Measurements from ENCODE around the gene KCNG1.

Gene KCNG1

DNA sequence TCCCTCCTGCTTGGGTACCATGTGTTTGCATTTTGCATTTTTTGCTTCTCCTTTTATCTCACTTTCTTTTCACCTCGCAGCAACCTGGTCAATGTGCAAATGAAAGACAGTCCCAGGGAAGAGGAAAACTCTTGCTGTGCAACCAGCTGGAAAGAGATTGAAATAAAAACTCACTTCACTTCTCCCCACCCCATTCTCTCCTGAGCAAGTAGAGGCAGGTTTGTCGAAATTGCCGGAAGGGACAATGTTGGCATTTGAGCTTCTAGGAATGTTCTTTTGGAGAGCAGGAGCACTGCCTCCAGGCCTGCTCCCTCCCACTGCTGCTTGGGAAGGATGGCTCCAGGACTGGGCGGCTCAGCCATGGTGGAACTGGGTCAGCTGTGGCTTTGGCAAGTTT lies 30.6 kb downstream of the KCNG1 start:
- Histone ChIP-seq H3K4me1 (ENCODE audit: control extremely low read depth in 1 of 4, control insufficient read depth in 4 of 4, insufficient read depth in 4 of 4, low read length in 3 of 4) (no peaks in the 10 kb centered on the region), H3K36me3 (ENCODE audit: control insufficient read depth in 4 of 4, insufficient read depth in 4 of 4, low read length in 3 of 4) (no peaks in the 10 kb centered on the region), H3K27ac (ENCODE audit: insufficient read depth in 1 of 2, low read depth in 1 of 2, low read length in 2 of 2, poor library complexity in 1 of 2, severe bottlenecking in 2 of 2) (no peak overlapping the region), H3K9me3 (ENCODE audit: control extremely low read depth in 1 of 5, control insufficient read depth in 4 of 5, insufficient read depth in 2 of 5, low read depth in 1 of 5, low read length in 4 of 5) (no peaks in the 10 kb centered on the region), H3K27me3 (replicated peaks in 2 of 5; ENCODE audit: control insufficient read depth in 4 of 5, insufficient read depth in 5 of 5, low read length in 4 of 5) (peaks cover 0 to 18% (median 15%) of the 10 kb centered on the region in 5 experiments), H3K4me3 (ENCODE audit: control insufficient read depth in 1 of 7, extremely low read depth in 1 of 7, insufficient read depth in 4 of 7, low read depth in 2 of 7, low read length in 6 of 7) (no peak overlapping the region)
- WGBS (ENCODE audit: insufficient coverage) = 50% methylated on average over 1 of the region's 4 CpGs
- ChIA-PET POLR2A (no interaction called here), CTCF (interaction anchor here (0.6 to 7.8 kb wide), 8 partner anchors 11 to 596 kb away, joined by 3 to 66 read pairs (median 4); no protein-coding TSS in a partner anchor)
- DNase-seq = no peak

DNA sequence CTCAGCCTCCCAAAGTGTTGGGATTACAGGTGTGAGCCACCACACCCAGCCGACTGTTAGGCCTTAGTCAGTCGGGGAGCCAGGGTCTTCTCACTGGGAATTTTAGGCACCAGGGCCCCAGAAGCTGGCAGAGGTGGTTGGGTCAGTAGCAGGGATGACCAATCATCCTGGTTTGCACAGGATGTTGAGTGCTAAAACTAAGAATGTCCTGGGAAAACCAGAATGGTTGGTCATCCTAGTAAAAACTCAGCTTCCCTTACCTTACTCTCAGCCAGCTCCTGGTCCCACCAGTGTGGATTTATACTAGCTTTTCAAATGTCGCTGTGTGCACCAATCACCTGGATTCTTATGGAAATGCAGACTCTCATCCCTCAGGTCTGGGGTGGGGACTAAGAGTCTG lies 31.8 kb downstream of the KCNG1 start:
- Histone ChIP-seq H3K27ac (ENCODE audit: insufficient read depth in 1 of 2, low read depth in 1 of 2, low read length in 2 of 2, poor library complexity in 1 of 2, severe bottlenecking in 2 of 2) (no peak overlapping the region), H3K27me3 (replicated peaks in 2 of 5; ENCODE audit: control insufficient read depth in 4 of 5, insufficient read depth in 5 of 5, low read length in 4 of 5) (peaks cover 5 to 13% (median 12%) of the 10 kb centered on the region in 5 experiments), H3K36me3 (ENCODE audit: control insufficient read depth in 4 of 4, insufficient read depth in 4 of 4, low read length in 3 of 4) (no peaks in the 10 kb centered on the region), H3K4me3 (ENCODE audit: control insufficient read depth in 1 of 7, extremely low read depth in 1 of 7, insufficient read depth in 4 of 7, low read depth in 2 of 7, low read length in 6 of 7) (no peak overlapping the region), H3K4me1 (ENCODE audit: control extremely low read depth in 1 of 4, control insufficient read depth in 4 of 4, insufficient read depth in 4 of 4, low read length in 3 of 4) (no peaks in the 10 kb centered on the region), H3K9me3 (ENCODE audit: control extremely low read depth in 1 of 5, control insufficient read depth in 4 of 5, insufficient read depth in 2 of 5, low read depth in 1 of 5, low read length in 4 of 5) (no peaks in the 10 kb centered on the region)
- ChIA-PET POLR2A (no interaction called here), CTCF (interaction anchor here (1.2 to 7.8 kb wide), 4 partner anchors 10 to 333 kb away, joined by 6 to 66 read pairs (median 12); no protein-coding TSS in a partner anchor)
- DNase-seq = no peak
- 88% methylated on average over 2 of the region's 3 CpGs for WGBS (ENCODE audit: insufficient coverage)

DNA sequence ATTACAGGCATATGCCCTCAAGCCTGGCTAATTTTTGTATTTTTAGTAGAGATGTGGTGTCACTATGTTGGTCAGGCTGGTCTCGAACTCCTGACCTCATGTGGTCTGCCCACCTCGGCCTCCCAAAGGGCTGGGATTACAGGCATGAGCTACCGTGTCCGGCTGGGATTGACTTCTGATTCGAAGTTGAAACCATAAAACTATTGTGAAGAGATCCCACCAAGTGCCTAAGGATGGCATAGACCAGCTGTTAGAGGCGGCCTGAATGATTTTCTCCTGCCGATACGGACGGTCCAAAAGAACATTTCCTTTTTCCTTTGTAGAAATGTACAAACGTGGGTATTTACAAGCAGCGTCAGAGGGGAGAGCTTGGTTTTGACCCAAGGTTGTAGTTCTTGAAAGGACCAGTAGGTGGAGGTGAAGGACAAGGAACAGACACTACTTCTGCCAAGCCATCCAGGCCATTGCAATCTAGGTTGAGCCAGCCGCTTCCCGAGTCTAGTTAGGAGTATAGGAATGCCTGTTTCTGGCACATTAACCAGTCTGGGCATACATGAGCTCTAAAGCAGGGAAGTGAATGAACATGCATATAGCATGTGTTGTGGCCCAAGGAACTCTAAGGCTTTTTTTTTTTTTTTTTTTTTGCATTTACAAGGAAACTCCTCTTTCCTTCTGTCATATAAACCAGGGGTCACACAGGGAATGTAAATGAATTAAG lies 35.3 kb downstream of the KCNG1 start:
- H3K4me1 ChIP-seq (ENCODE audit: control extremely low read depth in 1 of 4, control insufficient read depth in 4 of 4, insufficient read depth in 4 of 4, low read length in 3 of 4) = no peaks in the 10 kb centered on the region
- H3K27me3 ChIP-seq (replicated peaks in 2 of 5; ENCODE audit: control insufficient read depth in 4 of 5, insufficient read depth in 5 of 5, low read length in 4 of 5) = peaks cover 2 to 15% (median 8%) of the 10 kb centered on the region in 5 experiments
- POLR2A ChIA-PET = interaction anchor here (0.6 to 1.4 kb wide), 2 partner anchors 13 to 319 kb away, joined by 3 to 4 read pairs; no protein-coding TSS in a partner anchor
- no peaks in the 10 kb centered on the region for H3K36me3 ChIP-seq (ENCODE audit: control insufficient read depth in 4 of 4, insufficient read depth in 4 of 4, low read length in 3 of 4)
- peak; percentile 79 to 90 (median 82) for DNase-seq
- no peak overlapping the region for H3K27ac ChIP-seq (ENCODE audit: insufficient read depth in 1 of 2, low read depth in 1 of 2, low read length in 2 of 2, poor library complexity in 1 of 2, severe bottlenecking in 2 of 2)
- CTCF ChIA-PET = interaction anchor here (0.7 to 11.4 kb wide), 18 partner anchors 8 to 607 kb away, joined by 3 to 184 read pairs (median 4); no protein-coding TSS in a partner anchor
- 25% methylated on average over 10 of the region's 13 CpGs for WGBS (ENCODE audit: insufficient coverage)
- no peaks in the 10 kb centered on the region for H3K9me3 ChIP-seq (ENCODE audit: control extremely low read depth in 1 of 5, control insufficient read depth in 4 of 5, insufficient read depth in 2 of 5, low read depth in 1 of 5, low read length in 4 of 5)
- no peak overlapping the region for H3K4me3 ChIP-seq (ENCODE audit: control insufficient read depth in 1 of 7, extremely low read depth in 1 of 7, insufficient read depth in 4 of 7, low read depth in 2 of 7, low read length in 6 of 7)

DNA sequence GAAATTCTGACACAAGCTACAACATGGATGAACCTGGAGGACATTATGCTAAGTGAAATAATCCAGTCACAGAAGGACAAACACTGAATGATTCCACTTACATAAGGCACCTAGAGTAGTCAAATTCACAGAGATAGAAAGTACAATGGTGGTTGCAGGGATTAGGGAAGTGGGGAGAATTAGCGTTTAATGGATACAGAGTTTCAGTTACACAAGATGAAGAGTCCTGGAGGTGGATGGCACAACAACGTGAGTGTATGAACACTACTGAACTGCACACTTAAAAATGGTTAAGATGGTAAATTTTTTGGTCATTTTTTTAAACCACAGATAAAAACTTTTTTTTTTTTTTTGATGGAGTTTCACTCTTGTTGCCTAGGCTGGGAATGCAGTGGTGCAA lies 39.6 kb downstream of the KCNG1 start:
- DNase-seq = no peak
- Histone ChIP-seq H3K27me3 (replicated peaks in 2 of 5; ENCODE audit: control insufficient read depth in 4 of 5, insufficient read depth in 5 of 5, low read length in 4 of 5) (peaks cover 0 to 10% (median 7%) of the 10 kb centered on the region in 5 experiments), H3K9me3 (ENCODE audit: control extremely low read depth in 1 of 5, control insufficient read depth in 4 of 5, insufficient read depth in 2 of 5, low read depth in 1 of 5, low read length in 4 of 5) (no peaks in the 10 kb centered on the region), H3K27ac (ENCODE audit: insufficient read depth in 1 of 2, low read depth in 1 of 2, low read length in 2 of 2, poor library complexity in 1 of 2, severe bottlenecking in 2 of 2) (no peak overlapping the region), H3K36me3 (ENCODE audit: control insufficient read depth in 4 of 4, insufficient read depth in 4 of 4, low read length in 3 of 4) (no peaks in the 10 kb centered on the region), H3K4me1 (ENCODE audit: control extremely low read depth in 1 of 4, control insufficient read depth in 4 of 4, insufficient read depth in 4 of 4, low read length in 3 of 4) (peaks cover 0 to 4% (median 0%) of the 10 kb centered on the region in 4 experiments), H3K4me3 (ENCODE audit: control insufficient read depth in 1 of 7, extremely low read depth in 1 of 7, insufficient read depth in 4 of 7, low read depth in 2 of 7, low read length in 6 of 7) (no peak overlapping the region)
- POLR2A ChIA-PET = no interaction called here
- CTCF ChIA-PET = interaction anchor here (0.6 to 11.4 kb wide), 5 partner anchors 15 to 356 kb away, joined by 3 to 184 read pairs (median 3); no protein-coding TSS in a partner anchor
- no CpG with 5 or more reads among the region's 2 CpGs for WGBS (ENCODE audit: insufficient coverage)

DNA sequence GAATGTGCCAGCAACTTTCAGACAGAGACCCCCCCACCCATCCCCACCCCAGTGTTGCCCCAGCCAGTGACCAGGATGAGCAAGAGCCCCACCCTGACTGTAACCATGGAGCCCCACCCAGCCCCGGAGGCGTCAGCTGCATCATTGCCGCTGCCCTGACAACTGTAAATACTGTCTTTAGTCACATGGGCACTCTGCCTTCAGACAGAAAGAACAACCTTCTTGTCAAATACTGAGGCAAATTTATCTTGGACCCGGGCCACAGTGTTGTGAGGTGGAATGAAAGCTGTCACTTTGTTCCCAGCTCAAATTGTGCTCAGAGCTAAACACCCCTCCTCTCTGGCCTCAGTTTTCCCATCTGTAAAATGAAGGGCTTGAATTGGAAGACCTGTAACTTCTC lies 40.5 kb downstream of the KCNG1 start:
- no peak overlapping the region for H3K27ac ChIP-seq (ENCODE audit: insufficient read depth in 1 of 2, low read depth in 1 of 2, low read length in 2 of 2, poor library complexity in 1 of 2, severe bottlenecking in 2 of 2)
- WGBS (ENCODE audit: insufficient coverage) = 58% methylated on average over 4 of the region's 4 CpGs

DNA sequence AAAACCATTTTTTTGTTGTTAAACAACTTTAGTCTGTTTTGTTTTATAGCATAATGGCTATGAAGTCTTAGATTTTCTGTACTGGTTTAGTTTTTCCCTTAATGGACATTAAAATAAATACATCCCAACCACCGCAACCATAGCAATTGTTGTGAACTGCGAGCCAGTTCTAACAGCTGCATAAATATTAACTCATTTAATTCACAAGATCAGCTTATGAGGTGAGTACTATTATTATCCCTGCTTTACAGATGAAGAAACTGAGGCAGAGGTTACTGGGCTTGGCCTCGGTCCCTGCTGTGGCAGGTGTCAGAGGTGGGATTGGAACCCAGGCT lies 41.2 kb downstream of the KCNG1 start:
- 100% methylated on average over 1 of the region's 3 CpGs for WGBS (ENCODE audit: insufficient coverage)
- DNase-seq = no peak
- CTCF ChIA-PET = interaction anchor here (0.9 to 11.4 kb wide), 17 partner anchors 9 to 411 kb away, joined by 3 to 184 read pairs (median 4); partner anchors contain the start of genes BCAS4 and MOCS3
- Histone ChIP-seq H3K36me3 (ENCODE audit: control insufficient read depth in 4 of 4, insufficient read depth in 4 of 4, low read length in 3 of 4) (no peaks in the 10 kb centered on the region), H3K4me3 (ENCODE audit: control insufficient read depth in 1 of 7, extremely low read depth in 1 of 7, insufficient read depth in 4 of 7, low read depth in 2 of 7, low read length in 6 of 7) (no peak overlapping the region), H3K27ac (ENCODE audit: insufficient read depth in 1 of 2, low read depth in 1 of 2, low read length in 2 of 2, poor library complexity in 1 of 2, severe bottlenecking in 2 of 2) (no peak overlapping the region), H3K9me3 (ENCODE audit: control extremely low read depth in 1 of 5, control insufficient read depth in 4 of 5, insufficient read depth in 2 of 5, low read depth in 1 of 5, low read length in 4 of 5) (no peaks in the 10 kb centered on the region), H3K27me3 (replicated peaks in 2 of 5; ENCODE audit: control insufficient read depth in 4 of 5, insufficient read depth in 5 of 5, low read length in 4 of 5) (peaks cover 0 to 19% (median 7%) of the 10 kb centered on the region in 5 experiments), H3K4me1 (ENCODE audit: control extremely low read depth in 1 of 4, control insufficient read depth in 4 of 4, insufficient read depth in 4 of 4, low read length in 3 of 4) (peaks cover 0 to 4% (median 0%) of the 10 kb centered on the region in 4 experiments)
- POLR2A ChIA-PET = interaction anchor here (0.8 kb wide), 1 partner anchor 24 kb away, joined by 3 read pairs; no protein-coding TSS in a partner anchor

More for the DNA sequence above, 40.5 kb downstream of the KCNG1 start:
- DNase-seq = peak in 2 of 3 donors; percentile 13 to 15
- CTCF ChIA-PET = interaction anchor here (0.9 to 11.4 kb wide), 14 partner anchors 9 to 411 kb away, joined by 3 to 184 read pairs (median 4); partner anchors contain the start of genes BCAS4 and MOCS3
- POLR2A ChIA-PET = interaction anchor here (0.8 kb wide), 1 partner anchor 24 kb away, joined by 3 read pairs; no protein-coding TSS in a partner anchor
- no peak overlapping the region for H3K4me3 ChIP-seq (ENCODE audit: control insufficient read depth in 1 of 7, extremely low read depth in 1 of 7, insufficient read depth in 4 of 7, low read depth in 2 of 7, low read length in 6 of 7)
- peaks cover 0 to 4% (median 0%) of the 10 kb centered on the region in 4 experiments for H3K4me1 ChIP-seq (ENCODE audit: control extremely low read depth in 1 of 4, control insufficient read depth in 4 of 4, insufficient read depth in 4 of 4, low read length in 3 of 4)
- H3K36me3 ChIP-seq (ENCODE audit: control insufficient read depth in 4 of 4, insufficient read depth in 4 of 4, low read length in 3 of 4) = no peaks in the 10 kb centered on the region
- H3K9me3 ChIP-seq (ENCODE audit: control extremely low read depth in 1 of 5, control insufficient read depth in 4 of 5, insufficient read depth in 2 of 5, low read depth in 1 of 5, low read length in 4 of 5) = no peaks in the 10 kb centered on the region
- H3K27me3 ChIP-seq (replicated peaks in 2 of 5; ENCODE audit: control insufficient read depth in 4 of 5, insufficient read depth in 5 of 5, low read length in 4 of 5) = peaks cover 0 to 14% (median 8%) of the 10 kb centered on the region in 5 experiments
